Transverse colon (tissue), 4 donors: Measurements from ENCODE around the gene ACBD6.

Experiments used
- CTCF ChIP-seq, 5 experiments: fragments of 200-600 bp in 3 of 5; fragments of 450-650 bp in 2 of 5; sonication (generic) in 3 of 5; IDR thresholded peaks; 1 replicate in 2 of 5; 2 replicates in 3 of 5; pipeline ENCODE4 v1.5.1; 2016 to 2017; ENCODE audit warnings: antibody characterized with exemption in 5 of 5, inconsistent platforms in 3 of 5, mild to moderate bottlenecking in 2 of 5, moderate library complexity in 1 of 5
- EP300 ChIP-seq: sonication (generic); formaldehyde crosslinking; IDR thresholded peaks from one replicate; pipeline ENCODE4 v1.6.1; 2017; ENCODE audit warnings: antibody characterized with exemption, low read depth
- POLR2A ChIP-seq: fragments of 450-650 bp; IDR thresholded peaks from one replicate; pipeline ENCODE4 v1.6.1; 2016; ENCODE audit warnings: antibody characterized with exemption, mild to moderate bottlenecking, moderate library complexity
- POLR2AphosphoS5 ChIP-seq, 3 donors: sonication (generic); formaldehyde crosslinking; IDR thresholded peaks; one replicate each; pipeline ENCODE4 v1.6.1; 2016; ENCODE audit warnings: antibody characterized with exemption in 3 of 3

GRCh38 chr1:180309338-180309737 is 193.0 kb downstream of the ACBD6 start:
- TF ChIP-seq CTCF (IDR thresholded peaks at IDR 0.05) (no peak), POLR2A (no peak), EP300 (no peak), POLR2AphosphoS5 (IDR thresholded peaks at IDR 0.05) (no peak)
